Common myeloid progenitor, CD34-positive (primary cell): ENCODE measurements around the gene MEGF11.

ENCODE experiments used
- CTCF ChIA-PET: fragments of 350-600 bp; sonication (Branson Sonifier 250); formaldehyde crosslinking; loops from one replicate; lab custom pipeline; 2021; ENCODE audit warnings: antibody characterized with exemption; lab: Charles Lee
- POLR2A ChIA-PET: fragments of 350-600 bp; sonication (Branson Sonifier 250); formaldehyde crosslinking; loops from one replicate; lab custom pipeline; 2021; ENCODE audit warnings: antibody characterized with exemption; lab: Charles Lee
- DNase-seq, 3 donors: peaks; one replicate each; pipeline versions ENCODE4 v3.0.0 to v3.0.0-alpha.2; 2013
- H3K27ac ChIP-seq, 2 experiments: 1 replicate in 1 of 2; 2 replicates in 1 of 2; pipeline ENCODE4 v1.7.0; 2013; ENCODE audit warnings: inconsistent platforms in 2 of 2, low read length in 2 of 2, mild to moderate bottlenecking in 2 of 2, low read depth in 1 of 2, moderate library complexity in 1 of 2; ENCODE audit not compliant: severe bottlenecking in 2 of 2, insufficient read depth in 1 of 2, poor library complexity in 1 of 2
- H3K27me3 ChIP-seq, 5 experiments: replicated peaks in 2 of 5; 1 replicate in 3 of 5; 2 replicates in 2 of 5; pipeline versions ENCODE4 v1.6.1 to v1.7.0; 2013; ENCODE audit warnings: low read length in 4 of 5, mild to moderate bottlenecking in 2 of 5, moderate library complexity in 2 of 5, inconsistent platforms in 1 of 5; ENCODE audit not compliant: insufficient read depth in 5 of 5, control insufficient read depth in 4 of 5
- H3K36me3 ChIP-seq, 4 experiments: 1 replicate in 2 of 4; 2 replicates in 2 of 4; pipeline versions ENCODE4 v1.6.1 to v1.7.0; 2013; ENCODE audit warnings: low read length in 3 of 4, control low read depth in 1 of 4, mild to moderate bottlenecking in 1 of 4; ENCODE audit not compliant: control insufficient read depth in 4 of 4, insufficient read depth in 4 of 4
- H3K4me1 ChIP-seq, 4 experiments: 1 replicate in 3 of 4; 2 replicates in 1 of 4; pipeline versions ENCODE4 v1.6.1 to v1.7.1; 2013; ENCODE audit warnings: low read length in 3 of 4, mild to moderate bottlenecking in 3 of 4, control low read depth in 1 of 4, inconsistent platforms in 1 of 4, moderate library complexity in 1 of 4; ENCODE audit not compliant: control insufficient read depth in 4 of 4, insufficient read depth in 4 of 4; ENCODE audit errors: control extremely low read depth in 1 of 4
- H3K4me3 ChIP-seq, 7 experiments: 1 replicate in 4 of 7; 2 replicates in 3 of 7; pipeline versions ENCODE4 v1.5.1 to v1.7.0; 2013; ENCODE audit warnings: mild to moderate bottlenecking in 7 of 7, low read length in 6 of 7, moderate library complexity in 6 of 7, inconsistent platforms in 2 of 7, low read depth in 2 of 7, control low read depth in 1 of 7; ENCODE audit not compliant: insufficient read depth in 4 of 7, control insufficient read depth in 1 of 7; ENCODE audit errors: extremely low read depth in 1 of 7
- H3K9me3 ChIP-seq, 5 experiments: 1 replicate in 4 of 5; 2 replicates in 1 of 5; pipeline versions ENCODE4 v1.6.1 to v1.7.1; 2013; ENCODE audit warnings: low read length in 4 of 5, mild to moderate bottlenecking in 2 of 5, inconsistent platforms in 1 of 5, low read depth in 1 of 5, moderate library complexity in 1 of 5; ENCODE audit not compliant: control insufficient read depth in 4 of 5, insufficient read depth in 2 of 5; ENCODE audit errors: control extremely low read depth in 1 of 5
- WGBS: methylation state at CpG from one replicate; pipeline ENCODE4 v1.1.5; 2013; ENCODE audit not compliant: insufficient coverage; 5-methylcytosine and 5-hydroxymethylcytosine counted together

The MEGF11 gene

DNA sequence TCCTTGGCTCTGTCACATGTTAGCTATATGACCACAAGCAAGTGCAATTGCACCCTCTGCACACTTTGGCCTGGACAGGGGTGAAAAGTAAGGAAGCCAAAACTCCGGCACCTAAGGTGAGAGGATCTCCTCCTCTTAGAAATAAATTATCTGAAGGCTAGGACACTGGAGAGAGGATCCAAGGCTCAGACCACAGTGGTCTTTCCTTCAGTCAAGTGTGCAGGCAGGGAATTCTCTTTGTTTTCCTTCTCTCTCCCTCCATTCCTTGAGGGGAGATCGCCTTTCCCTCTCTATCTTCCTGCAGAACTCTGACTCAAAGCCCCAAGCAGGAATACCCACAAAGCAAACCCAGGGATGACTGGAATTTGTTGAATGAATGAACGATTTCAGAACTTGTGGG, 3.1 kb upstream of the MEGF11 start:
- Histone ChIP-seq H3K27me3 (peaks cover 8 to 71% (median 49%) of the 10 kb centered on the region in 5 experiments), H3K27ac (no peak overlapping the region), H3K36me3 (no peaks in the 10 kb centered on the region), H3K4me1 (peaks cover 0 to 31% (median 27%) of the 10 kb centered on the region in 4 experiments), H3K9me3 (no peaks in the 10 kb centered on the region), H3K4me3 (no peak overlapping the region)
- CTCF ChIA-PET = no interaction called here
- no peak for DNase-seq
- WGBS = 88% methylated on average over 1 of the region's 3 CpGs
- POLR2A ChIA-PET = no interaction called here

GRCh38 chr15:66254951-66255676, 1.6 kb upstream of the MEGF11 start:
- POLR2A ChIA-PET = no interaction called here
- CTCF ChIA-PET = no interaction called here
- 31% methylated on average over 11 of the region's 19 CpGs for WGBS

GRCh38 chr15:66254089-66254950, 770 bp upstream of the MEGF11 start:
- Histone ChIP-seq H3K4me1 (peaks cover 0 to 33% (median 28%) of the 10 kb centered on the region in 4 experiments), H3K36me3 (no peaks in the 10 kb centered on the region), H3K27ac (no peak overlapping the region), H3K27me3 (peaks cover 8 to 90% (median 53%) of the 10 kb centered on the region in 5 experiments), H3K9me3 (no peaks in the 10 kb centered on the region), H3K4me3 (peak overlapping the region in 6 of 7 experiments; percentile 23 to 80 (median 62))
- ChIA-PET CTCF (no interaction called here), POLR2A (interaction anchor here (0.6 kb wide), 1 partner anchor 128 kb away, joined by 4 read pairs; no protein-coding TSS in a partner anchor)
- 3% methylated on average over 26 of the region's 36 CpGs for WGBS
- DNase-seq = peak in 1 of 3 donors; percentile 24

More at GRCh38 chr15:66254951-66255676, 1.6 kb upstream of the MEGF11 start:
- peaks cover 0 to 33% (median 28%) of the 10 kb centered on the region in 4 experiments for H3K4me1 ChIP-seq
- no peaks in the 10 kb centered on the region for H3K9me3 ChIP-seq
- no peak overlapping the region for H3K27ac ChIP-seq
- peak in 2 of 3 donors; percentile 25 to 27 for DNase-seq
- peaks cover 8 to 83% (median 54%) of the 10 kb centered on the region in 5 experiments for H3K27me3 ChIP-seq
- H3K4me3 ChIP-seq = no peak overlapping the region
- H3K36me3 ChIP-seq = no peaks in the 10 kb centered on the region

DNA sequence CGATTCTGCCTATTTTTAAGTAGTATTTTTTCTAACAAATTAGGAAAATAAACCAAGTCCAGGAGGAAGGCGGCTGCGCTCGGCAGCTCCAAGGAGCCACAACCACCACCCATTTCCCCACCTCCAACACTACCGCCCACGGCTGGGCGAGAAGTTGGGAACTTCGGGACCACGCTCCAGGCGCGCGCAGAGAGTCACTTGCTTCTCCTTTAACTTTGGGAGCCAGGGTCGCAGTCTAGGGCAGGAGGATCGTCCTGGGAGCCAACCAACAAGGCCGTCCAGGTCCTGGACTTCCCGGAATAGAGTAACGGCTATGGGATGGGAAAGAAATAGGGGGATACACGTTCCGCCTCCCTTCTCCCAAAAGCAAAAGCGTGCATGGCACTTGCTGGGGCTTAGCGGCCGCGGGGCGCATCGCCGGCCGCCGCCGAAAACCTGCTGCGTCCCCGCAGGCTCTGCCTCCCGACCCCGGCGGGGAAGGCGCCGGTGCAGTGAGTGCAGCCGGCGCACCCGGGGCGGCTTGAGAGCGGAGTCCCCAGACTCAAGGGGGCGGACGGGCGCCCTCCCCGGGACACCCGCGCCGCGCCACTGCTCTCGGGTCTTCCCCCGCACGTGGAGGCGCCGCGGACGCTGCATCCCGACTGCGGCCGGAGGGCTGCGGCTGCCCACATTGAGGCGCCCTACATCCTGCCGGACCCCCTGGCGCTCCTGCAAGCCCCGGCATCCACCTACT, 699 bp downstream of the MEGF11 start:
- CTCF ChIA-PET = interaction anchor here (0.9 kb wide), 1 partner anchor 30 kb away, joined by 3 read pairs; no protein-coding TSS in a partner anchor
- Histone ChIP-seq H3K27me3 (peaks cover 8 to 95% (median 49%) of the 10 kb centered on the region in 5 experiments), H3K4me1 (peaks cover 0 to 33% (median 28%) of the 10 kb centered on the region in 4 experiments), H3K9me3 (no peaks in the 10 kb centered on the region), H3K4me3 (peak overlapping the region; percentile 15 to 82 (median 61)), H3K27ac (no peak overlapping the region), H3K36me3 (no peaks in the 10 kb centered on the region)
- POLR2A ChIA-PET = no interaction called here
- 0% methylated on average over 57 of the region's 64 CpGs for WGBS
- peak in 2 of 3 donors; percentile 46 to 60 for DNase-seq

DNA sequence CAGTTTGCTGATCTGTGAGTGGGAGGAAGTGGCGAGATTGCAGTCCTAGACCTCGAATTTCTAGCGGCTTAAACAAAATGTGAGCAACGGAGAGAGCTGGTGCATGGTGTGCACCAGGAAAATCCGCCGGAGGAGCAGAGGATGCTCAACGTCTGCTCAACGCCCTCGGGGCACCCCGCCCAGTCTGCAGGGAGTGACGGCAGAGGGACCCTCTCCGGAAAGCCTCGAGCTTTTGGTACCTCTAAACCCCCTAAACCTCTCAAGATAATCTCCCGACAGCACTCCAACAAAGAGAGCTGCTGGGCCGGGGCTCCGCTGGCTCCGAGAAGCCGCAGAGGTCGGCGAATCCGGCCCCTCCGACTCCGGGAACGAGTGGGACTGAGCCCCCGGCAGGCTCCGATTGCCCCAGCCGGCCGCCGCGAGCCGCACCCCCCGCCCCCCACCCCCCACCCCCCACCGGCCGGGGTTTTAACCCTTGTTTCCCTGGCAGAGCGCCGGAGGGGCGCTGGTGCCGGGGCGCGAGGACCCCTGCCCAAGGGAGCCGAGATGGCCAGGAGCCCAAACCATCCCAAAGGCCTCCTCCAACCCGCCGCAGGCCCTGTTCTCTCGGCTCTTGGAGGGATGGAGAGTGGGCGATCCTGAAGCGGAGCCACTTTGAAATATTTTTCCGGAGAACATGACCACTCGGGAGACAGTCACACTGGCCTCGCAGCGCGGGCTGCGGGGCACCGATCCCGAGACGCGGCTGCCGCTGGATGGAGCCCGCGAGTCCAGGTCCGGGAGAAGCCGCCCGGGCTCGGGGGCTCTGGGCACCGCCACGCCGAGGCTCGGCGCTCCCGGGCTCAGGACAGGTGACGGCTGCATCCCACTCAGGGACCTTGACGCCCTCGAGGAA, 1.5 kb downstream of the MEGF11 start:
- WGBS = 2% methylated on average over 32 of the region's 72 CpGs
- POLR2A ChIA-PET = interaction anchor here (0.6 kb wide), 1 partner anchor 1181 kb away, joined by 3 read pairs; no protein-coding TSS in a partner anchor
- H3K27ac ChIP-seq = no peak overlapping the region
- peak overlapping the region in 6 of 7 experiments; percentile 55 to 82 (median 70) for H3K4me3 ChIP-seq
- no peaks in the 10 kb centered on the region for H3K36me3 ChIP-seq
- peaks cover 0 to 33% (median 28%) of the 10 kb centered on the region in 4 experiments for H3K4me1 ChIP-seq
- H3K27me3 ChIP-seq = peaks cover 6 to 88% (median 44%) of the 10 kb centered on the region in 5 experiments
- CTCF ChIA-PET = interaction anchor here (0.9 to 1.5 kb wide), 3 partner anchors 18 to 36 kb away, joined by 3 to 8 read pairs (median 4); no protein-coding TSS in a partner anchor
- no peaks in the 10 kb centered on the region for H3K9me3 ChIP-seq
- peak; percentile 41 to 50 (median 48) for DNase-seq
